ENCODE data around the gene OR2T11. TPM values are rescaled to one million over a fixed set of nuclear protein-coding genes. Genes with fewer than 3 reads are reported as not detected.

OR2T11 gene
- total and polyA plus RNA-seq, 2 of the 13 experiments (the other 11 are each of a cell fraction or from before 2014, with no cell fraction given): not detected

DNA sequence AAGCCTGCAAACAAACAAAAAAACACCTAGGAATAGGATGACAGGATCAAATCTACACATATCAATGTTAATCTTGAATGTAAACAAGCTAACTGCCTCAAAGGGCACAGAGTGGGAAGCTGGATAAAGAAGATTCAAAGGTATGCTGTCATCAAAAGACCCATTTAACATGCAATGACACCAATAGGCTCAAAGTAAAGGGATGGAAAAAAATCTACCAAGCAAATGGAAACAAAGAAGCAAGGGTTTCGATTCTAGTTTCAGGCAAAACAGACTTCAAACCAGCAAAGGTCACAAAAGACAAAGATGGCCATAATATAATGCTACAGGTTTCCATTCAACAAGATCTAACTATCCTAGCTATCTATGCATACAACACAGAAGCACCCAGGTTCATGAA, 21.1 kb downstream of the OR2T11 start (continued):
- no peak for TF ChIP-seq MED1 (CRISPR knock-in tag; IDR thresholded peaks at IDR 0.05)
- TF ChIP-seq MED13 (CRISPR knock-in tag; IDR thresholded peaks at IDR 0.05): no peak
- no peak for TF ChIP-seq NBN (conservative IDR thresholded peaks at IDR 0.05)
- TF ChIP-seq PRMT3 (CRISPR knock-in tag; IDR thresholded peaks at IDR 0.05; ENCODE audit: borderline replicate concordance, low read depth): no peak
- no peak for TF ChIP-seq FOXO1 (CRISPR knock-in tag; IDR thresholded peaks at IDR 0.05)
- no peak for TF ChIP-seq ZFP37 (CRISPR knock-in tag; IDR thresholded peaks at IDR 0.05; ENCODE audit: borderline replicate concordance)

DNA sequence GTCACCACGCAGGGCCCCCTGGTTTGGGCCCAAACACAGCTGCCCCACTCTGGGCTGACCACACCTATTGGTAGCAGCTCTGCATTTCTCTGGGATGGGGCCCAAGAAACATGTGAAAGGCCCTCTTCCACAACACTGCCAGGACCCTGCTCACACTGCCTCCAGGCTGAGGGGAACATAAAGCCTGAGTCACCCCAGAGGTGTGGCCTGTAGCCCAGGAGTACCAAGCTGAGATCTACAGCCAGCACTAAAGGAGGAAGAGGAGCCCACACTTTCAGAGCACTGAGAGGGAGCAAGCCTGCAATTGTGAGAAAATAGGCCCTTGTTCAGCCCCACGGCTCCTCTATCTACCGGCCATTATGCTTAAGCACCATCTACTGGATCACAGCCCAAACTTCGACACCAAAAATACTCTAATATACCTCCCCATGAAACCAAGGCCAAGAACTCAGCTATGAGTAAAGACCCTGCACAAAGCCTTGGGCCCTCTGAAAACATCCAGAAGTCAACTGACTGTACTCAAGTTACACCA, 22.9 kb downstream of the OR2T11 start:
- H4K20me1 ChIP-seq (ENCODE audit: insufficient read depth, low read length): no peaks in the 10 kb centered on the region
- WGBS (ENCODE audit: low lambda C conversion rate): 0% methylated on average over 4 of the region's 4 CpGs
- H3K4me3 ChIP-seq (replicated peaks in 1 of 3; ENCODE audit: insufficient read depth in 1 of 3, low read depth in 2 of 3, low read length in 3 of 3): no peak overlapping the region
- intact Hi-C loops (cut with micrococcal nuclease; ENCODE audit: unreplicated experiment): no loop called here
- DNase-seq (ENCODE audit: low spot score) (no peak), FAIRE-seq (no peak), ATAC-seq (no peak)
- H3K27ac ChIP-seq (ENCODE audit: extremely low read length, insufficient read depth, low read length): no peak overlapping the region
- no peaks in the 10 kb centered on the region for H3K4me1 ChIP-seq (ENCODE audit: insufficient read depth, low read length)
- H3K9ac ChIP-seq (ENCODE audit: insufficient read depth, low read depth, low read length): no peak overlapping the region
- TF ChIP-seq ZNF768 (CRISPR knock-in tag; IDR thresholded peaks at IDR 0.05): no peak
- TF ChIP-seq ZNF784 (CRISPR knock-in tag; IDR thresholded peaks at IDR 0.05; ENCODE audit: borderline replicate concordance): no peak
- TF ChIP-seq FOSL2 (CRISPR knock-in tag; IDR thresholded peaks at IDR 0.05): no peak
- no peak for TF ChIP-seq NCOR1 (IDR thresholded peaks at IDR 0.05; ENCODE audit: borderline replicate concordance, low read length)
- no peak for TF ChIP-seq XRCC5 (optimal IDR thresholded peaks at IDR 0.05; ENCODE audit: low read length)
- no peak for TF ChIP-seq MTA3 (CRISPR knock-in tag; IDR thresholded peaks at IDR 0.05)
- no peak for TF ChIP-seq SCMH1 (CRISPR knock-in tag; IDR thresholded peaks at IDR 0.05; ENCODE audit: borderline replicate concordance)
- no peak for TF ChIP-seq SMAD9 (CRISPR knock-in tag; IDR thresholded peaks at IDR 0.05)
- TF ChIP-seq MAFF (IDR thresholded peaks at IDR 0.05; ENCODE audit: low read depth, low read length): no peak
- no peak for TF ChIP-seq THYN1 (CRISPR knock-in tag; IDR thresholded peaks at IDR 0.05; ENCODE audit: borderline replicate concordance, low read depth)
- no peak for TF ChIP-seq SOX6 (IDR thresholded peaks at IDR 0.05)
- TF ChIP-seq SOX6 (CRISPR knock-in tag; IDR thresholded peaks at IDR 0.05): no peak
- TF ChIP-seq ZNF543 (CRISPR knock-in tag; IDR thresholded peaks at IDR 0.05): no peak
- H3K79me2 ChIP-seq (ENCODE audit: insufficient read depth, low read length): no peaks in the 10 kb centered on the region
- in situ Hi-C loops (cut with HindIII; ENCODE audit: extremely low pct_ligation_motif_present, low pct_unique_long_range_greater_than_20kb): no loop called here
- no peak overlapping the region for H2AFZ ChIP-seq (ENCODE audit: low read length)
- no peaks in the 10 kb centered on the region for H3K27me3 ChIP-seq (ENCODE audit: control insufficient read depth in 1 of 2, insufficient read depth in 2 of 2, low read length in 2 of 2)
- H3K4me2 ChIP-seq (ENCODE audit: low read depth, low read length): no peak overlapping the region
- H3K36me3 ChIP-seq (replicated peaks in 1 of 2; ENCODE audit: control insufficient read depth in 1 of 2, insufficient read depth in 2 of 2, low read length in 2 of 2): no peaks in the 10 kb centered on the region
- no peaks in the 10 kb centered on the region for H3K9me3 ChIP-seq (ENCODE audit: low read length)
- BruUV-seq (replicated peaks): no TSS peak
- ChIA-PET CTCF (ENCODE audit: low intra/inter-chr PET ratio, low total read pairs) (no interaction called here), POLR2A (no interaction called here)
